HG03439 (cell line): Measurements from ENCODE around the gene C15orf62.
A peak's percentile ranks its signal among the peaks of the same experiment; 100 is the strongest.

Source experiments
- ATAC-seq: cut with Tn5 transposase; IDR thresholded peaks from one replicate; pipeline ENCODE4 v1.9.1; 2021; ENCODE audit warnings: mild to moderate bottlenecking, moderate library complexity; ENCODE audit not compliant: unreplicated experiment

C15orf62 gene

GRCh38 chr15:40754883-40755811, 14.6 kb upstream of the C15orf62 start, which contains the start of gene RMDN3:
RMDN3 (minus strand) TSS chr15:40755254; CDS start chr15:40754783, 471 bp downstream.
- peak; percentile 84 for ATAC-seq

- ATAC-seq = no peak
These were observed 14.0 kb upstream of the C15orf62 start for GRCh38 chr15:40755812-40756208.

GRCh38 chr15:40756938-40757337, 12.8 kb upstream of the C15orf62 start:
- ATAC-seq = no peak

- no peak for ATAC-seq
These were observed 9.8 kb upstream of the C15orf62 start for GRCh38 chr15:40759961-40760360.

GRCh38 chr15:40762919-40763800, 6.6 kb upstream of the C15orf62 start:
- ATAC-seq = peak; percentile 3

- peak; percentile 55 for ATAC-seq
These were observed 5.8 kb upstream of the C15orf62 start, which contains the start of gene GCHFR for GRCh38 chr15:40763801-40764628. GCHFR (plus strand) TSS chr15:40764068; CDS start chr15:40764181, 113 bp downstream.

GRCh38 chr15:40764629-40765103, 5.1 kb upstream of the C15orf62 start:
- ATAC-seq = no peak

GRCh38 chr15:40766194-40766815, 3.5 kb upstream of the C15orf62 start:
- no peak for ATAC-seq

GRCh38 chr15:40766906-40767837, 2.6 kb upstream of the C15orf62 start:
- ATAC-seq = no peak

- ATAC-seq = no peak
These were observed 1.8 kb upstream of the C15orf62 start for GRCh38 chr15:40767838-40768500.

GRCh38 chr15:40768521-40769273, 1.1 kb upstream of the C15orf62 start:
- ATAC-seq = no peak

GRCh38 chr15:40770147-40770721, 454 bp downstream of the C15orf62 start:
- no peak for ATAC-seq

- ATAC-seq = no peak
These were observed 1.5 kb downstream of the C15orf62 start for GRCh38 chr15:40771242-40771641.

GRCh38 chr15:40772014-40772413, 2.2 kb downstream of the C15orf62 start:
- no peak for ATAC-seq

GRCh38 chr15:40773496-40773895, 3.7 kb downstream of the C15orf62 start:
- ATAC-seq = no peak

GRCh38 chr15:40773902-40774301, 4.1 kb downstream of the C15orf62 start:
- ATAC-seq = no peak

- no peak for ATAC-seq
These were observed 5.2 kb downstream of the C15orf62 start for GRCh38 chr15:40775007-40775406.
